MCF 10A (cell line): Measurements from ENCODE around the gene GGCT. TPM values are rescaled to one million over a fixed set of nuclear protein-coding genes. Genes with fewer than 3 reads are reported as not detected.

ENCODE experiments used
- BruUV-seq: library from RNA; stranded (reverse); fragments of 400-500 nt; replicated peaks from 2 replicates; lab custom pipeline; 2021; lab: Mats Ljungman, UMichigan
- CTCF ChIA-PET: fragments of 300-600 bp; sonication (Branson Sonifier 250); formaldehyde crosslinking; extraction: SDS; loops from one replicate; lab custom pipeline; 2021; ENCODE audit warnings: antibody characterized with exemption, inconsistent platforms; lab: Yijun Ruan, JAX
- POLR2A ChIA-PET: fragments of 300-600, 350-650 bp; sonication (Branson Sonifier 250); formaldehyde crosslinking; extraction: SDS; loops from one replicate; lab custom pipeline; 2020; ENCODE audit warnings: antibody characterized with exemption, inconsistent platforms; lab: Yijun Ruan, JAX
- DNase-seq: peaks from one replicate; pipeline ENCODE4 v3.0.0-alpha.2; 2018; ENCODE audit not compliant: unreplicated experiment
- H3K27ac Mint-ChIP-seq: one replicate; pipeline ENCODE4 v1.8.0; 2022; ENCODE audit warnings: mild to moderate bottlenecking, low read depth, mixed read lengths; ENCODE audit not compliant: unreplicated experiment
- H3K27me3 Mint-ChIP-seq: one replicate; pipeline ENCODE4 v1.8.0; 2022; ENCODE audit warnings: mixed read lengths; ENCODE audit not compliant: insufficient read depth, unreplicated experiment
- H3K36me3 Mint-ChIP-seq: one replicate; pipeline ENCODE4 v1.8.0; 2022; ENCODE audit warnings: mild to moderate bottlenecking, moderate library complexity, mixed read lengths; ENCODE audit not compliant: insufficient read depth, unreplicated experiment
- H3K4me1 Mint-ChIP-seq: one replicate; pipeline ENCODE4 v1.8.0; 2022; ENCODE audit warnings: mixed read lengths; ENCODE audit not compliant: insufficient read depth, unreplicated experiment
- H3K4me3 Mint-ChIP-seq: one replicate; pipeline ENCODE4 v1.8.0; 2022; ENCODE audit warnings: mild to moderate bottlenecking, moderate library complexity, mixed read lengths; ENCODE audit not compliant: unreplicated experiment
- H3K9me3 Mint-ChIP-seq: one replicate; pipeline ENCODE4 v1.8.0; 2022; ENCODE audit warnings: mixed read lengths; ENCODE audit not compliant: unreplicated experiment
- intact Hi-C: fragments of 100-400 bp; cut with micrococcal nuclease; formaldehyde crosslinking; loops from 2 replicates; pipeline ENCODE4 v1.14.1; 2022
- total RNA-seq: library from RNA; stranded (reverse); gene quantifications from 2 replicates; pipeline ENCODE4 v1.2.3, GENCODE V29; 2022
- TF ChIP-seq, protein P1 (sequence below): fragments of 200-600 bp; IDR thresholded peaks from one replicate; pipeline ENCODE4 v1.8.0; 2022; ENCODE audit warnings: antibody characterized with exemption, mild to moderate bottlenecking; ENCODE audit not compliant: unreplicated experiment

Gene GGCT
- total RNA-seq, 1 experiment from 2014 or later = 64.8 TPM

DNA sequence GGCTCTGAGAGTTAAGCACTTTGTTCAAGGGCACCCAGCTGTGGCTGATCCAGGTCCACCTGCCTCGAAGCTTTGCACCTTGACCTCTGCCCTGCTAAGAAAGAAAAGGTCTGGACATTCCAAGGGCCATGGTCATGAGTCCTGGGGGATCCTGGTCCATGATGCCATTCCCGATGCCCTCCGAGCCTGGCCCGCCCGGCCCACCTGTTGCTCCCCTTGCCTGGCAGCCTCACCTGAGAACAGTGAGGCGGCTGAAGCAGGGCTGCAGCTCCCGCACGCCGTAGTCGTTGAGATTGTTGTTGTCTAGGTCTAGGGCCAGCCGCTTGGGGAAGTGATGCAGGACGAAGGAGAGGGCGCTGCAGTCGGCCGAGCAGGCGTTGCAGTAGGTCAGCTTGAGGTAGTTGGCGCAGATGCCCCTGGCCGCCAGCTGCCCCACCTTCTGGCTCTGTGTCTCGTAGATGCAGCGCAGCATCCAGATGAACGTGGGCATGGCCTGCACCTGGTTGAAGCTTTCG, 53.6 kb downstream of the GGCT start:
- Mint-ChIP-seq H3K27ac (no peak overlapping the region), H3K4me1 (no peaks in the 10 kb centered on the region), H3K36me3 (peaks cover 19% of the 10 kb centered on the region), H3K27me3 (no peaks in the 10 kb centered on the region), H3K4me3 (no peak overlapping the region), H3K9me3 (no peaks in the 10 kb centered on the region)
- no peak for DNase-seq
- POLR2A ChIA-PET = interaction anchor here (0.7 kb wide), 1 partner anchor 432 kb away, joined by 3 read pairs; no protein-coding TSS in a partner anchor
- BruUV-seq = no TSS peak
- intact Hi-C loops = no loop called here
- TF ChIP-seq, protein P1, sequence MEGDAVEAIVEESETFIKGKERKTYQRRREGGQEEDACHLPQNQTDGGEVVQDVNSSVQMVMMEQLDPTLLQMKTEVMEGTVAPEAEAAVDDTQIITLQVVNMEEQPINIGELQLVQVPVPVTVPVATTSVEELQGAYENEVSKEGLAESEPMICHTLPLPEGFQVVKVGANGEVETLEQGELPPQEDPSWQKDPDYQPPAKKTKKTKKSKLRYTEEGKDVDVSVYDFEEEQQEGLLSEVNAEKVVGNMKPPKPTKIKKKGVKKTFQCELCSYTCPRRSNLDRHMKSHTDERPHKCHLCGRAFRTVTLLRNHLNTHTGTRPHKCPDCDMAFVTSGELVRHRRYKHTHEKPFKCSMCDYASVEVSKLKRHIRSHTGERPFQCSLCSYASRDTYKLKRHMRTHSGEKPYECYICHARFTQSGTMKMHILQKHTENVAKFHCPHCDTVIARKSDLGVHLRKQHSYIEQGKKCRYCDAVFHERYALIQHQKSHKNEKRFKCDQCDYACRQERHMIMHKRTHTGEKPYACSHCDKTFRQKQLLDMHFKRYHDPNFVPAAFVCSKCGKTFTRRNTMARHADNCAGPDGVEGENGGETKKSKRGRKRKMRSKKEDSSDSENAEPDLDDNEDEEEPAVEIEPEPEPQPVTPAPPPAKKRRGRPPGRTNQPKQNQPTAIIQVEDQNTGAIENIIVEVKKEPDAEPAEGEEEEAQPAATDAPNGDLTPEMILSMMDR = no peak
- CTCF ChIA-PET = interaction anchor here (0.8 to 0.9 kb wide), 2 partner anchors 9 to 173 kb away, joined by 3 read pairs; no protein-coding TSS in a partner anchor

DNA sequence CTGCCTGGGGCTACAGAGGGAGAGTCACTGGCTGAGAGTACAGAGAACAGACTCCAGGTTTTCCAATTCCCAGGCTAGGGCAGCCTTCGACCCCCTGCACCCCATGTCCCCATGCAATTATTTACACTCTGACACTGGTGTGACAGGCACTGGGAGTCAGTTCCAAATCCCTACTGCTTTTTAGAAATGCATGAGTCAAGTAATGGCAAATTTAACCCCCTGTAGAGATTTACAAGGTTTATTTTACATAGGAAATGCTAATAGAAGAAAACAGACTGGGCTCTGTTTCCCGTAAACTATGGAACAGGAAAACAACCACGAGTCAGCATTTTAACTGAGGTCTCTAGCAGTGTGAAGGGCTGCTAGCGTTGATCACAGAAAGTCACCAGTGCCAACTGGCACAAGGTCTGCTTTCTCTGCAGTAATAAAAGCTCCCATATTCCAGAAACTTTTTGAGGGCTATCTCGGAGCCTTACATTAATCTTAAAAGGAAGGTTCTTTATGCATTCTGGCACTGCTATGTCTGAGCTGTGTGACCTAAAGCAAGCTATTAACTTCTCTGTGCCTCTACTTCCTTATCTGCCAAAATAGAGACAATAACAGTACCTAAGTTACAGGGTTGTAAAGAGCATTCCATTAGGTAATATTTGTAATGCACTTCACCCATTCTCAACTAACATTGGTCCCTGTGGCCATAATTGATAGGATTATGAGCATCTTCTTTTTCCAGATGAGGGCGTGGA, 54.2 kb downstream of the GGCT start:
- Mint-ChIP-seq H3K4me3 (no peak overlapping the region), H3K27me3 (no peaks in the 10 kb centered on the region), H3K9me3 (no peaks in the 10 kb centered on the region), H3K36me3 (peaks cover 17% of the 10 kb centered on the region), H3K27ac (no peak overlapping the region), H3K4me1 (no peaks in the 10 kb centered on the region)
- intact Hi-C loops = no loop called here
- ChIA-PET CTCF (interaction anchor here (0.8 kb wide), 1 partner anchor 10 kb away, joined by 3 read pairs; no protein-coding TSS in a partner anchor), POLR2A (no interaction called here)
- DNase-seq = no peak
- TF ChIP-seq, protein P1 = no peak
- BruUV-seq = no TSS peak

DNA sequence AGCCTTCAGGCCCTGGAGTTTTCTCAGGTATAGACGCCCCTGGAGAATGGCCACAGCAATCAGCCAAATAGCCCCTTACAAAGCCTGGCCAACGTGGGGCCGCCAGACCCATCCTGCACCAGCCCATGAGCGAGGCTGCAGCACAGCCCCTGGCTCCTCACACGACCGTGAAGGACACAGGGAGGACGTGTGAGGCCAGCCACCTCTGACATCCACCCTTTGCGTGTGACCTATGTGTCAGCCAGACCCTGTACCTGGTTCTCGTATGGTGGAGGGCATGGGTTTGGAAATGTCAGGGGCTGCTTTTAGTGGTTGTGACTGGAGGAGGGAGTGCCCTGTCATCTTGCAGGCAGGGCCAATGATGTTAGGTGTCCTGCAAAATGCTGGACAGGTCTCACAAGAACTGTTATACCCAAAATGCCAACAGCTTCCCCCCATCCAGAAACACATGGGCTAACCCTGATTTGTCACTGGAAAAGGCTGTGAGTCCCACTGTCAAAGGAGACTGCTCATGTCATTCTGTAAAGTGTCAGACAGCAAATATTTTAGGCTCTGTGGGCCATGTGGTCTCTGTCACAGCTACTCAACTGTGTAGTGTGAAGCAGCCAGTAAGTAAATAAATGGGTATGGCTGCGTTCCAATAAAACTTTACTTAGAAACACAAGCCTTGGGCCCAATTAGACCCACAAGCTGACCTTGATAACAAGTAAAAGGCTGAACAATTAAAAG, 56.0 kb downstream of the GGCT start:
- Mint-ChIP-seq H3K27ac (no peak overlapping the region), H3K4me1 (no peaks in the 10 kb centered on the region), H3K9me3 (no peaks in the 10 kb centered on the region), H3K4me3 (no peak overlapping the region), H3K27me3 (no peaks in the 10 kb centered on the region), H3K36me3 (peaks cover 20% of the 10 kb centered on the region)
- CTCF ChIA-PET = interaction anchor here (1.5 kb wide), 1 partner anchor 21 kb away, joined by 7 read pairs; no protein-coding TSS in a partner anchor
- no TSS peak for BruUV-seq
- POLR2A ChIA-PET = no interaction called here
- DNase-seq = no peak
- TF ChIP-seq, protein P1 = no peak
- intact Hi-C loops = no loop called here

DNA sequence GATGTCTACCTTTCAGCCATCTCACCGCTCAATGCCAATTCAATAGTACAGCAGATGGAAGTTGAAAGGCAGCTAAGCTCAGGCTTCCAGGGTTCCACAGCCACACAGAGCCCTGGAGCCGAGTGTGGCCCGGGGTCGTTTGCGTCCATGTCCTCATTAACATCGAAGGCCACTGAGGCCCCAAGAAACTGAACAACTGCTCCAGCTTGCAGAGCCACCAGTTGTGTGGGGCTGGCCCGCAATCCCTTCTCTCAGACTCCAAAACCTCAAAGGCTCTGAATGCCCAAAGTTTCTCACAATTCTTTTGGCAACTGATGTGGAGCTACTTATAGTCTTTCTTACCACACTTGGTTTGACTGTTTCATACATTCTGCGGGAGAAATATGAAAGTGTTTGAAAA, 57.2 kb downstream of the GGCT start:
- H3K27ac Mint-ChIP-seq = no peak overlapping the region
- peaks cover 20% of the 10 kb centered on the region for H3K36me3 Mint-ChIP-seq
- BruUV-seq = no TSS peak
- TF ChIP-seq, protein P1 = no peak
- DNase-seq = no peak
- no peaks in the 10 kb centered on the region for H3K4me1 Mint-ChIP-seq
- POLR2A ChIA-PET = no interaction called here
- H3K4me3 Mint-ChIP-seq = no peak overlapping the region
- intact Hi-C loops = no loop called here
- CTCF ChIA-PET = interaction anchor here (0.5 kb wide), 1 partner anchor 56 kb away, joined by 4 read pairs; no protein-coding TSS in a partner anchor
- H3K27me3 Mint-ChIP-seq = no peaks in the 10 kb centered on the region
- no peaks in the 10 kb centered on the region for H3K9me3 Mint-ChIP-seq
